Natural killer cell (primary cell): ENCODE data around the gene SORCS2. TPM values are rescaled to one million over a fixed set of nuclear protein-coding genes. Genes with fewer than 3 reads are reported as not detected.
A peak's percentile ranks its signal among the peaks of the same experiment; 100 is the strongest.

Experiments
- ATAC-seq, 3 donors: fragments of 150-1000 bp in 2 of 3; fragments of 200-7000 bp in 1 of 3; cut with Tn5 transposase; 1 replicate in 1 of 3; 2 replicates in 2 of 3; pipeline ENCODE4 v1.10.0; 2021; ENCODE audit warnings: mild to moderate bottlenecking in 2 of 3, moderate library complexity in 2 of 3
- DNase-seq, 2 donors: peaks; one replicate each; pipeline versions ENCODE4 v3.0.0 to v3.0.0-alpha.2; 2013 to 2021; ENCODE audit warnings: mixed read lengths in 1 of 2
- H3K27ac ChIP-seq: one replicate; pipeline ENCODE4 v1.5.1; 2013; ENCODE audit warnings: mild to moderate bottlenecking, low read length
- H3K27me3 ChIP-seq: one replicate; pipeline ENCODE4 v1.6.1; 2013; ENCODE audit warnings: low read length; ENCODE audit not compliant: control insufficient read depth, insufficient read depth
- H3K36me3 ChIP-seq: one replicate; pipeline ENCODE4 v1.6.1; 2013; ENCODE audit warnings: low read length; ENCODE audit not compliant: control insufficient read depth, insufficient read depth
- H3K4me1 ChIP-seq: one replicate; pipeline ENCODE4 v1.6.1; 2013; ENCODE audit warnings: low read length; ENCODE audit not compliant: control insufficient read depth, insufficient read depth
- H3K4me3 ChIP-seq: one replicate; pipeline ENCODE4 v1.5.1; 2013; ENCODE audit warnings: low read length
- H3K9me3 ChIP-seq: one replicate; pipeline ENCODE4 v1.6.1; 2013; ENCODE audit warnings: low read length; ENCODE audit not compliant: control insufficient read depth, insufficient read depth
- H3K27ac Mint-ChIP-seq, 2 donors: one replicate each; pipeline ENCODE4 v1.8.0; 2022; ENCODE audit warnings: mild to moderate bottlenecking in 2 of 2, mixed read lengths in 2 of 2, moderate library complexity in 1 of 2
- H3K27me3 Mint-ChIP-seq, 2 donors: one replicate each; pipeline ENCODE4 v1.8.0; 2022; ENCODE audit warnings: low read depth in 2 of 2, mixed read lengths in 2 of 2
- H3K36me3 Mint-ChIP-seq: one replicate; pipeline ENCODE4 v1.8.0; 2022; ENCODE audit warnings: mixed read lengths
- H3K4me1 Mint-ChIP-seq, 2 donors: one replicate each; pipeline ENCODE4 v1.8.0; 2022; ENCODE audit warnings: mixed read lengths in 2 of 2
- H3K4me3 Mint-ChIP-seq: one replicate; pipeline ENCODE4 v1.8.0; 2022; ENCODE audit warnings: mild to moderate bottlenecking, moderate library complexity, mixed read lengths
- H3K9me3 Mint-ChIP-seq, 2 donors: one replicate each; pipeline ENCODE4 v1.8.0; 2022; ENCODE audit warnings: mixed read lengths in 2 of 2
- WGBS: methylation state at CpG from one replicate; pipeline ENCODE4 v1.1.7; 2013; ENCODE audit warnings: missing lambda C conversion rate; ENCODE audit not compliant: insufficient coverage; 5-methylcytosine and 5-hydroxymethylcytosine counted together
- intact Hi-C: fragments of 100-400 bp; cut with micrococcal nuclease; formaldehyde crosslinking; loops from one replicate; pipeline ENCODE4 v1.14.2; 2022
- total RNA-seq, 4 donors: library from RNA; stranded (reverse); fragments of 120-200 nt in 1 of 4; gene quantifications; one replicate each; pipeline versions ENCODE4 v1.2.3 to v1.2.4, GENCODE V29; 2013 to 2022
- TF ChIP-seq, protein P1 (sequence below): fragments of 200-600 bp; IDR thresholded peaks from one replicate; pipeline ENCODE4 v1.8.0; 2022; ENCODE audit warnings: antibody characterized with exemption

The SORCS2 gene
- total RNA-seq, 3 donors from 2014 or later (not counting 1 experiment from before 2014, with no cell fraction given), result 1.2 to 2.5 (median 1.4) TPM

DNA sequence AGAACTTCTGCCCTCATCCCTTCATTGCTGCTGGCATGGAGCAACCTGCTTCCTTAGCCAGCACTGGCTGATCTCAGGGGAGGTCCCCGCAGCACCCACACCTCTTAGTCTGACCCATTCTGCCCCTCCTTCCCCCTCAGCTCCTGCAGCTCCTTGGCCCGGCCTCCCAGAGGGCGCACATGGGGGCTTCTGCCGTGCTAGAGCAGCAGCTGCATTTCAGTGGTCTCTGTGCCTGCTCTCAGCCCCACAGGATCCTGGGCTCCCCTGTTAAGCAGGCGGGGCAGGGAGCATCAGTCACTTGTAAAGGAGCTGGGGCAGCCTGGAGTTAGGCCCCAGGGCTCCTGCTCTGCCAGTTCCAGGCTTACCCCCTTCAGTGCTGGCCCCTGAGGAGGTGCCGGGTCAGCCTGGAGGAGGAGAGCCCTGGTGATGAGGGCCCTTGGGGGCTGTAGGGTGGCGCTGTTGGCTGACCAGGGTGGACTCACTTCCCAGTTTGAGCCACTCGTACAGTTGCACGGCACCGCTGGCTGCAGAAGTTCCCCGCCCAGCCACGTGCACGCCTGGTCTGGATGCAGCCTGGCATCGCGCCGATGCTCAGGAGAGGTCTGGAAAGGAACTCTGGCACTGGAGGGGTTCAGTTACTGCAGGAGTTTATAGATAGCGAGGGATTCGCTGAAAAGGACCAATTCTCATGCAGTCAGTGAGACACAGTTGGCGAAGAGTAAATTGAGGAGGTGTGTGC lies 327.5 kb downstream of the SORCS2 start:
- no peaks in the 10 kb centered on the region for H3K27me3 ChIP-seq
- peaks cover 50 to 58% of the 10 kb centered on the region in 2 donors for H3K4me1 Mint-ChIP-seq
- H3K36me3 Mint-ChIP-seq, result no peaks in the 10 kb centered on the region
- H3K27me3 Mint-ChIP-seq, result peaks cover 0 to 3% of the 10 kb centered on the region in 2 donors
- H3K36me3 ChIP-seq, result no peaks in the 10 kb centered on the region
- WGBS, result 78% methylated on average over 19 of the region's 19 CpGs
- intact Hi-C loops, result loop anchor here (5.0 to 10.0 kb wide), 2 partner anchors 85 to 132 kb away; partner anchors contain the start of gene PSAPL1
- H3K4me3 ChIP-seq, result no peak overlapping the region
- TF ChIP-seq, protein P1, sequence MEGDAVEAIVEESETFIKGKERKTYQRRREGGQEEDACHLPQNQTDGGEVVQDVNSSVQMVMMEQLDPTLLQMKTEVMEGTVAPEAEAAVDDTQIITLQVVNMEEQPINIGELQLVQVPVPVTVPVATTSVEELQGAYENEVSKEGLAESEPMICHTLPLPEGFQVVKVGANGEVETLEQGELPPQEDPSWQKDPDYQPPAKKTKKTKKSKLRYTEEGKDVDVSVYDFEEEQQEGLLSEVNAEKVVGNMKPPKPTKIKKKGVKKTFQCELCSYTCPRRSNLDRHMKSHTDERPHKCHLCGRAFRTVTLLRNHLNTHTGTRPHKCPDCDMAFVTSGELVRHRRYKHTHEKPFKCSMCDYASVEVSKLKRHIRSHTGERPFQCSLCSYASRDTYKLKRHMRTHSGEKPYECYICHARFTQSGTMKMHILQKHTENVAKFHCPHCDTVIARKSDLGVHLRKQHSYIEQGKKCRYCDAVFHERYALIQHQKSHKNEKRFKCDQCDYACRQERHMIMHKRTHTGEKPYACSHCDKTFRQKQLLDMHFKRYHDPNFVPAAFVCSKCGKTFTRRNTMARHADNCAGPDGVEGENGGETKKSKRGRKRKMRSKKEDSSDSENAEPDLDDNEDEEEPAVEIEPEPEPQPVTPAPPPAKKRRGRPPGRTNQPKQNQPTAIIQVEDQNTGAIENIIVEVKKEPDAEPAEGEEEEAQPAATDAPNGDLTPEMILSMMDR, result no peak
- DNase-seq (no peak), ATAC-seq (no peak)
- H3K4me3 Mint-ChIP-seq, result no peak overlapping the region
- H3K27ac Mint-ChIP-seq, result no peak overlapping the region
- H3K4me1 ChIP-seq, result peaks cover 52% of the 10 kb centered on the region
- no peaks in the 10 kb centered on the region for H3K9me3 ChIP-seq
- no peaks in the 10 kb centered on the region for H3K9me3 Mint-ChIP-seq
- H3K27ac ChIP-seq, result no peak overlapping the region

DNA sequence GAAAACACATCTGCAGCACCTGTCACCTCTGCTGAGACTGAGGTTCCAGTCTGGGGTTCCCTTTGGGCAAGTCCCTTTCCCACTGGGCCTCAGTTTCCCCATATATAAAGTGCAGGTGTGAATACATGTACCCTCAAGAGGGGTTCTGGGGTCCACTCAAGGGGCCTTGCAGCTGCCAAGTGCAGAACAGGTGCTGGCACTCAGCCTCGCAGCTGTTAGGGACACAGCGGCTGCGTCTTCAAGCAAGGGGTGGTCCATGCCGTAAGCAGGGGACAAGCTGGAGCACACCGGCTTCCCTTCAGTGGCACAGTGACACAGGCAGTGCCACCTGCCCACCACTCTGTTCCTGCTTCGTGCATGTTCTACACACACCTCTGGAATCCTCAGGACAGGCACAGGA lies 329.3 kb downstream of the SORCS2 start:
- Mint-ChIP-seq H3K27ac (peak overlapping the region in 1 of 2 donors; percentile 86), H3K4me3 (peak overlapping the region; percentile 77), H3K27me3 (peaks cover 0 to 3% of the 10 kb centered on the region in 2 donors), H3K36me3 (no peaks in the 10 kb centered on the region), H3K9me3 (no peaks in the 10 kb centered on the region), H3K4me1 (peaks cover 63 to 76% of the 10 kb centered on the region in 2 donors)
- Histone ChIP-seq H3K27ac (no peak overlapping the region), H3K4me3 (no peak overlapping the region), H3K36me3 (no peaks in the 10 kb centered on the region), H3K27me3 (no peaks in the 10 kb centered on the region), H3K4me1 (peaks cover 62% of the 10 kb centered on the region), H3K9me3 (no peaks in the 10 kb centered on the region)
- ATAC-seq (no peak), DNase-seq (no peak)
- intact Hi-C loops, result loop anchor here (5.0 to 10.0 kb wide), 2 partner anchors 87 to 131 kb away; partner anchors contain the start of gene PSAPL1
- WGBS, result 59% methylated on average over 6 of the region's 6 CpGs
- TF ChIP-seq, protein P1, result no peak

DNA sequence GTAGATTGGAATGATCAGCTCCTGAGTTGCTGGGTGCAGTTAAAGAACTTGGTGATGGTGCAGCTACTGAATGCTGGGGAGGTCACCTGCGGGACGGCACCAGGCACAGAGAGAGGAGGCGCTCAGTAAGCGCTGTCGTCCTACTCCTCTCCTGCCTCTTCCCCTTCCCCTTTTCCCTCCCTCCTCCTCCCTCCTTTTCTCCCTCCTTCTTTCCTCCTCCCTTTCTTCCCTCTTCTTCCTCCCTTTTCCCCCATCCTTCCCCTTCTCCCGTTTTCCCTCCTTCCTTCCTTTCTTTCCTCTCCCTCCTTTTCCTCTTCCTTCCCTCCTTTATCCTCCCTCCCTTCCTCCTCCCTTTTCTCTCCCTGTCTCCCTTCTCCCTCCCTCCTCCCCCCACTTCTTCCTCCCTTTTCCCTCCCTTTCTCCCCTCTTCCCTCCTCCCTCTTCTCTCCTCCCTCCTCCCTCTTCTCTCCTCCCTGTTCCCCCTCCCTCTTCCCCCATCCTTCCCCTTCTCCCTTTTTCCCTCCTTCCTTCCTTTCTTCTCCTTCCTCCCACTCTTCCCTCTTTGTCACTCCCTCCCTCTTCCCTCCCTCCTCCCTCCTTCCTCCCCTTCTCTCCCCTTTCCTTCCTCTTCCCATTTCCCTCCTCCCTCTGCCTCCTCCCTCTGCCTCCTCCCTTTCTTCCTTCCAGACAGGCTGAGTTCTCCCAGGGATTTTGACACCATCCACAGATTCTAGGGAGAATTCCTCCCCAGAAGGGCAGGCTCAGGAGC lies 330.3 kb downstream of the SORCS2 start:
- Mint-ChIP-seq H3K27me3 (no peaks in the 10 kb centered on the region), H3K36me3 (no peaks in the 10 kb centered on the region), H3K9me3 (no peaks in the 10 kb centered on the region), H3K27ac (peak overlapping the region in 1 of 2 donors; percentile 86), H3K4me3 (peak overlapping the region; percentile 87), H3K4me1 (peaks cover 63 to 83% of the 10 kb centered on the region in 2 donors)
- no peak overlapping the region for H3K4me3 ChIP-seq
- 57% methylated on average over 6 of the region's 6 CpGs for WGBS
- TF ChIP-seq, protein P1, result no peak
- H3K27me3 ChIP-seq, result no peaks in the 10 kb centered on the region
- no peaks in the 10 kb centered on the region for H3K36me3 ChIP-seq
- no peaks in the 10 kb centered on the region for H3K9me3 ChIP-seq
- ATAC-seq (no peak), DNase-seq (no peak)
- intact Hi-C loops, result loop anchor here (5.0 to 10.0 kb wide), 2 partner anchors 88 to 130 kb away; partner anchors contain the start of gene PSAPL1
- peaks cover 62% of the 10 kb centered on the region for H3K4me1 ChIP-seq
- no peak overlapping the region for H3K27ac ChIP-seq
